Renal cortical epithelial cell (primary cell): ENCODE measurements around the gene OPALIN. TPM values are rescaled to one million over a fixed set of nuclear protein-coding genes. Genes with fewer than 3 reads are reported as not detected.

Experiments used
- DNase-seq: peaks from one replicate; pipeline ENCODE4 v3.0.0-alpha.2; 2011; ENCODE audit warnings: low read depth
- total RNA-seq: library from RNA; depleted of rRNA; stranded (reverse); fragments of >200 nt; gene quantifications from 2 replicates; pipeline ENCODE4 v1.2.3, GENCODE V29; 2014

The OPALIN gene, protein sequence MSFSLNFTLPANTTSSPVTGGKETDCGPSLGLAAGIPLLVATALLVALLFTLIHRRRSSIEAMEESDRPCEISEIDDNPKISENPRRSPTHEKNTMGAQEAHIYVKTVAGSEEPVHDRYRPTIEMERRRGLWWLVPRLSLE
- 0.05 TPM in 1 of 2 replicates, not detected in the other for total RNA-seq

DNA sequence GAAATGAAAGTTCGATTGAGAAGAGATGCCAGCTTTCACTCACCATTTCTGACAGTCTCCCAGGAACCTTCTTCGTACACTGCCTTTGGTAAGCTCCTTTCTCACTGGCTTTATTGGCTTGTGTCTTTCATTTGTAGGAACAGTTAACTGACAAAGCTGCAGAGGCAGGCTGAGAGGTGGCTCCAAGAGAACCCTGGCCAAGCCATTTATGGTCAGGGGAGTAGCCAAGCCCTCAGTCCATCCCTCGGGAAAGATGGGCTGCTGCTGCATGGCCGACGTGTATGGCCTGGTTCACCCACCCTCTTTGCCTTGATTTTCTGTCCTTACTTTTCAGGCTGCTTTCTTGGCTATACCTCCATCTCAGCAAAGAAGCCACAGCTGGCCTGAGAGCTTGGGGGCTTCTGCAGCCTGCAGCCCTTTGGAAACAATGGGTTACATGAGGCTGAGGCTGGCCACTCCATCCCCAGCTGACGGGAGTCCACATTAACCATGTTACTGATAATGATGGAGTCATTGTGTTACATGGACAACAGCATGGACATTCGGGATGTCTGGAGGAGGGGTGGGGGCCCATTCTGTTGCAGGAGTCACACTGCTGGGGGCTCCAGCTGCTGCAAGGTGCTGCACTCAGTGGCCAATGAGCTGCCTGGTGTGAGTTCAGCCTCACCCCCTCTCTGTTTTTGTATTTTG lies at the start of gene OPALIN:
TSS of gene OPALIN (minus strand) at position 152 of the 690 bp plus-strand sequence. CDS start at position 46, 106 bp downstream.
- DNase-seq = no peak

DNA sequence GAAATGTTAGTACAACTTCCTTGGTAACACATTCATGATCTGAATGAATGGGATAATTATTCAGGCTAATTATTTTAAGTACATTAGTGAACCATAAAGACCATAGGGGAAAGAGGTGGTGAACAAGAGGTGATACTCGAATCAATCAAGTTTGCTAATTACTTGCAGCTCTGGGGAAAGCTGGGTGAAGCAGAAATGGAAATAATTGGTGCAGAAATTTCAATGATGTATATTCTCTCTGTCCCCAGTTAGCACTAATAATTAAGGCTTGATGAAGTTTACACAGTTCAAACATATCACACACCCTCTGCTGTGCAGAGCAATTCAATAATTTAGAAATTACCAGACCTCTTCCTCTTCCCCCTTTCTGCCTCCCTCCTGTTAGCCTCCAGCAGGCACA lies 49.4 kb upstream of the OPALIN start:
- no peak for DNase-seq

DNA sequence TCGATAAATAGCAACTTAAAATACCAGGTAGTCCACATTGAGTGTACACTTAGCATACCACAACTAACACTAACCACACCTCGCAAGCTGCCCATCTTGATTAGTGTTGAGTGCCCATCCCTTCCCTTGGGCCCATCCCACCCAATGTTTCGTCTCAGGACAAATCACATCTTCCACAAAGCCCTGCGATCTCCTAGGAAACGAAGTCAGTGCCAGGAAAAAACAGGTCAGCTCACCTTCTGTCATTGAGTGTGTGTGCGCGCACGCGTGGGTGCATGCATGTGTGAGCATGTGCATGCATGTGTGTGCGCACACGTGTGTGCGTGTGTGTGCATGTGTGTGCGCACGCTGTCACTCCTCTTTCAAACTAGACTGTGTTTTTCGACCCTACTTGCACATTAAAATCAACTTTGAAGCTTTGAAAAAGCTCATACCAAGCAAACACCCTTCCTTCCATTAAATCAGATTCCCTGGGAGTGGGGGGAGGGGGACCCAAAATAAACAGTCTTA lies 48.8 kb upstream of the OPALIN start:
- DNase-seq = no peak

DNA sequence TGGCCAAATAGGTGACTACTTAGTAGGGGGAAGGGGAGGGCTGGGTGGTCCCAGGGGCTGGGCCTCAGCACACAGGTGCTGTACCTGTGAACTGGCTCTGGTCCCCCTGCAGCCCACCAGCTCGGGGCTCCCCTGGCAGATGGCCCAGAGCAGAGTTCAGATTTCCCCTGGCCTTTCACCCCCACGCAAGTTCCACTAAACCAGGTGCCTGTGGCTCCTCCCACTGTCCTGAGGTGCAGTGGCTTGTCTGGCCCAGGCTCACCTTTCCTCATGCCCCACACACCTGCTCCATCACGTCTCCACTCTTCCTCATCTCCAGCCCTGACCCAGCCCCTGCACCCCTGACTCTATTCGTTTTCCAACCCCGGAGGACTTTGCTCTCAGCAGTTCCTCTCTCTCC lies 47.3 kb upstream of the OPALIN start:
- no peak for DNase-seq

DNA sequence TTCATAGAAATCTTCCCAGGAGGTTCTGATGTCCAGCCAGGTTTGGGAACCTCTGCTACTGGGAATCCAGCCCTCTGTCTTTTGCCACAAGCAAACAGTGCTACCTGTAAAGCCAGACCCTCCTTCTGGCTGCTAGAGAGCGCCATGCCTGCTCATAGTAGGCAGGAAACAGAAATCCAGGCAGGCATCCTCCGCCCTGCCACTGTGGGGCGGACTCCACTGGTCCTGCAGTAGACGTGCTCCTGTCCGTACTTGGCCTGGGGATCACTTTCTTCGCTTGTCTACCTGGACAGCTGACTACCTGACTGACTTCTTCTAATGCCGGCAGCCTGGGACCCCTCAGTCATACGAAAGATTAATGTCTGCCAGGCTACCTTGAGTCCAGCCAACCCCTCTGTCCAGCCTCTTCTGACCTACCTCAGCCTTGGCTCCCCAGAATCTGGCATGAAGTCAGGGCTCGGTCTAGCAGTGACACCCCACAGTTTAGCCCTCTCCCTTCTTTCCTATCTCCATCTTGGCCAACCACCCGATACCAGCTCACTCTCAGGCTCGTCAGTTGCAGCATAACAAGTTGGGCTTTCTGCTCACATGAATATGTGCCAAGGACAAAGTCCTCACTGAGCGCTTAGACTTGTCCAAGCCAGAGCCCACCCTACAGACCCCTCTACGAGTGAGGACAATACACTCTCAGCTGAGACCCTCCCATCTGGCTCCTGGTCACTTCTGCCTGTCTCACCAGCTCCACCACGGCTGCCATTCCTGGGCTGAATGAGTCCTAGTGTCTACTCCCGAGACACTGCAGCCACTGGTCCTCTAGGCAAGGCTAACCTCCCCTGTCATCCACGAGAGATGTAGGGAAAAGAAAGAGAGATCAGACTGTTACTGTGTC lies 43.9 kb upstream of the OPALIN start:
- DNase-seq = no peak

DNA sequence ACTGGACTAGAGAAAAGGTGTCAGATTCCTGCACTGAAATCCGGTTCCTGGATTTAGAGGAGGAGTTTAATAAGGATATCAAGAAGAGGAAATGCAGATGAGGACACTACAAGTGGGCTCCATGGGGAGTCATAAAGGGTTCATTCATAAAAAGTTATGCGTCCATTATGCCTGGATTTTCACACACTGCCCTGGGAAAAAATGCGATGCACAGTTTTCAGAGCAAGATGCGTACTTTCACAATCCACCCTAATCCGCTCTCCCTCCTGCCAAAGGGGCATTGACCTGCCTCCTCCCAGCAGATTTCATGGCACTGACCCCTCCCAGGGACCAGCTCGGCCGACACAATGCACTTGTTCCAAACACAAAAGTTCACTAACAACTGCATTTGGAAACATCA lies 42.2 kb upstream of the OPALIN start:
- no peak for DNase-seq

DNA sequence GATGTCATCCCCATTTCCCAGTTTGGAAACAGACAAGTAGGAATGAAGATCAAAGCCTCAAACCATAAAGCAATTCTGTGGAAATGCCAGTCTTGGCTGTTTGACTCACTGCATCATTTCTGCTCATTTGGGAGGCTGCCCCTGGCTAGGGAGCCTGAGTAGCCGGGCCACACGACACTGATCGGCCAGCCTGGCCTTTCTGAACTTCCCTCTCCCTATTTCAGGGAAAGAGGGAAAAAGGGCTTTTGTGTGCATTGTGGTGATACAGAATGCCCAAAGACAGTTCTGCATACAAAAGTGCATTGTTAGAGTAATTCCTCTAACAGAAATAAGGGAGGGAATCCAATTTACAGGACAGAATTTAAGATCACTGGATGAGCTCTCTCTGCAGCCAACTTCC lies 41.7 kb upstream of the OPALIN start:
- DNase-seq = no peak

DNA sequence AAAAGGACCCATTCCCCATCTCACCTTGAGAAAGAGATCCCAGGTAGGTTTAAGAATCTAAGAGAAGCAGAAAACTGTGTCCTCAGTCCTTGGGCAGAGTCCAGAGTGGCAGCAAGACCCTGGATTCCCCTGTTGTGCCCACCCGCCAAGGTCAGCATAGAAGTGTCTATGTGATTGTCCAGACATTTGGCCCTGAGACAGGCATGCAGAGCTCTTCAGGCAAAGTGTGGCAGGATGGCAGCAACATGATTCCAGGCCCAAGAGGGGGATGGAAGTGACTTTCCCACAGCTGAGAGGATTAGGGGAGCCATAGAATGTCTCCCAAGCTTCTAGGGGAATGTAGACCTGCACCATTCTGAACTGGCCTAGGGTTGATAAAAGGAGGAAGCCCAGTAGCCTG lies 39.1 kb upstream of the OPALIN start:
- DNase-seq = no peak

DNA sequence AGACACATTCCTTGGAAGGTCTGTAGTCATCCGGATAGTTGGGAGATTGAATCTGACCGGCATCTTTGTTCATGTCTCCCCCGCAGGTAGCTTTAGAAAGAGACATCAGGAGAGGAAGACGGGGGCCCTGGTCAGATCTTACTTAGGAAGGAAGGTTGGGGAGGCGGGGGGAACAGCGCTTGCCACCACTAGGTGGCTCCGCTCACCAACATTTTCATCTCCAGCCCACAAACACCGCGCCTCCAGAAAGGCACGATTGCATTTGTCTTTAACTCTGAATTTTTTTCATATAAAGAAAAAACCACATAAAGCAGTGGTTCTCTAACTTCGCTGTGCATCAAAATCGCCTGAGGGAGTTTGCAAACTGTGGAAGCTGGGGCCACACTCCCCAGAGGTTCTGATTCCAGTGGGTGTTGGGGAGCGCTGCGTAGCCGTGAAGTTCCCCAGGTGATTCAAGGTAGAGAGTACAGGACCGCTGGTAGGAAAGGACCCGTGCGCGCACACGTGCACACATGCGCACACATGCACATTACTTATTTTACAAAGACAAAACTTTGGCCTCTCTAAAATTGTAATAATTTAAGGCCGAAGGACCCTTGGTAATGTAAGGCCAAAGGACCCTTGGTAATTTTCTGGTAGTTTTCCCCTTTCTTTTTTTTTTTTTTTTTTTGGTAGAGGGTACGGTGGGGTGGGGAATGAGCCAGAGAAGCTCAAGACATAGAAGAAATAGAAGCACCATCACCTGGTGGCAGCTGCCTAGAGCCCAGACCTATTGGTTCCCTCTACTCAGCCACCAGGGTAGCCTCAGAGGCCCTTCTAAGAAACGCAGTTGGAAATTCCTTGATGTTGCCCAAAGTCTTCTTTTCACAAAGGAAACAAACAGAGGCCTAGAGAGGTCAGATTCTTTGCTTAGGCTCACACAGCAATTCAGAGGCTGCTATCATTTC lies 37.4 kb upstream of the OPALIN start:
- peak; percentile 57 for DNase-seq

DNA sequence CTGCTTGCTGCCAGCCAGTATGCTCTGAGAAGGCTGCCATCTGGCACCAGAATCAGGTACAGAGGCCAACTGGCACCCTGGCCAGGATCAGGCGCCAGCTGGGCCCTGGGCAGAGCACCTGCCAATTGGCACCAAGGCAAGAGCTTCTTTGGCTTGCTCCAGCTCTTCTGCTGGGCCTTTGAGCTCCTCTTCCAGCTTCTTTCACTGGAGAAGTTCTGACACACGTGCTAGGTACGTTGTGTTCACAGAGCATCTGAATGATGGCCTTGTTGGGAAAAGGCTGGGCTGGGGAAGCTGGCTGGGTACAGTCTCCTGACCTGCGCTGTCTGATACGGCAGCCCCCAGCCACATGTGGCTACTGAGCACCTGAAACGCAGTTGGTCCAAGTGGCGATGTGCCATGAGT lies 31.7 kb upstream of the OPALIN start:
- no peak for DNase-seq

DNA sequence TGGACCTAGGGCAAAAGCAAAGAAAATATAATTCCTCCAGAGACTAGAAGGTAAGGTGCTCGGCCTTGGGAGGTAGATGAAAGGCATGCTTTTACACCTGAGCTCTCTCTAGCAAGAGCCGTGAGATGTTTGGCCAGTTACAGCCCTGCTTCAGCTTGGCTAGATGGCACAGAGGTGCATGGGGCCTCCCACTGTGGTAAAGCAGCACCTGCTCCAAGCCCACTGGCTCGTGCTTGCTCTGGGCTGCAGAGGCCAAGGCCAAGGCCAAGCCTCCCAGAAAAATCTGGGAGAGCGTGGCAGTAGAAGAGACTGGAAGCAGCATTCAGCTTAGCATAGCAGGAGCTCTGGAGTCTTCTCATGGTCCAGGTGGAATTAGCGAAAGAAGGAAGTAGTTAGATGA lies 31.0 kb upstream of the OPALIN start:
- DNase-seq = no peak

DNA sequence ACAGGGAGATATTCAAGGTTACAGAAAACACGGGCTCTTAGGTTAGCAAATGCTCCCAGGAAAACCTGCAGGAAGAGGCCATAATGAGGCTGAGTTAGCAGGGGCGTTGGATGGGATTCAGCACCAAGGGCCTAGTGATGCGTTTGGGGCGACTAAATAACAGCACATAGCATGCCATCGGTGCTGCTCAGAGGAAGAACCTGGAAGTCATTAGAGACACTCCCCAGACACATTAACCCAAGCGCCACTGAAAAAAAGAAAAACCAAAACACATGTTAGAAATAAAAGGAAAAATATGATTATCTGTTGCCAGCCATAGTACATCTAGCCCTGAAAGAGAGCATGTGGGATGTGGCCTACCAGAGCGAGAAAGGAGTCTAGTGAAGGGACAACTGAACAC lies 28.8 kb upstream of the OPALIN start:
- no peak for DNase-seq

DNA sequence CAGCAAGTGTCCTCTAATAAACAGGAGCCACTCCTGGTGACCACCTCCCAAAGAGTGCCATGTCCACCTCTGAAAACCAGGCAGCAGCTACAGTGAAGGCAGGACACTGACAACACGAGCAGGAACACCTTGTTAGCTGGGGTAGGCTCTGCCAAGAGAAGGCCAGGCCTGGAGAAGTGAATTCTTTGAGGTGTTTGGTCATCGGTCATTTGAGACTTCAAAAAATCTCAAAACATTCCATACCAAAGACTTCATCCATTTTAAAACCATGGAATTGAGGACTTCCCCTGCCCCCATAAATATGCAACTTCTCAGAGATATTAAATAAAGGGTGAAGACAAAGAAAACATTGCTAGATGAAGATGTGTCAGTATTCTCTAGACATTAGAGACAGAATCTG lies 28.4 kb upstream of the OPALIN start:
- DNase-seq = no peak

DNA sequence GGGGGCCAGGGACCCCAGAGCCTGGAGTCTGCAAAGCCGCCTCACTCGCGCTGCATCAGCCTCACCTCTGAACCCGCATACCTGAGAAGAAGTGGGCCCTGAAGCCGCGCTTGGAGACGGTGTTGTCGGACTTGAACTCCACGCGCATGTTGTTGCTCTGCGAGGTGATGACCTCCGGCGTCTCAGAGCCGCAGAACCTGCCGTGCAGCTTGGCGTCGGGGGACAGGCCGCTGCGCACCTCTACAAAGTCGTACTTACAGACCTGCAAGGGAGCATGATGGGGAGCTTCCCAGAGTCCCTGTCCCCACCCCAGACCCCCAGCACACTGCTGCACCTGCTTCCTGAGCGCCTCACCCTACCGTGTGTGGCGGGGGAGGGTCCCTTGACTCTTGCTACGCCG lies 25.7 kb upstream of the OPALIN start:
- DNase-seq = no peak

DNA sequence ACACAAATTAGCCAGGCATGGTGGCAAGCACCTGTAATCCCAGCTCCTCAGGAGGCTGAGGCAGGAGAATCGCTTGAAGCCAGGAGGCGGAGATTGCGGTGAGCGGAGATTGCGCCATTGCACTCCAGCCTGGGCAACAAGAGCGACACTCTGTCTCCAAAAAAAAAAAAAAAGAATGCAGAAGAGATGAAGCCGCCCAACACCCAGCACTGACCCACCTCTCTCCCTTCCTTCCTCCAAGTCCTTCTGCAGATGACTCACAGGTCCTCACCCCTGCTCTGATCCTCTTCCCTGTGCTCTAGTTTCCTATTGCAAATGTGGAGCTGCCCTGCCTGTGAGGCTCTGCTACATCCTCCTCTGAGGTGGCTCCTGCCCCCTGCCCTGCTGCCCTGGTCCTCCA lies 22.0 kb upstream of the OPALIN start:
- DNase-seq = peak; percentile 37

DNA sequence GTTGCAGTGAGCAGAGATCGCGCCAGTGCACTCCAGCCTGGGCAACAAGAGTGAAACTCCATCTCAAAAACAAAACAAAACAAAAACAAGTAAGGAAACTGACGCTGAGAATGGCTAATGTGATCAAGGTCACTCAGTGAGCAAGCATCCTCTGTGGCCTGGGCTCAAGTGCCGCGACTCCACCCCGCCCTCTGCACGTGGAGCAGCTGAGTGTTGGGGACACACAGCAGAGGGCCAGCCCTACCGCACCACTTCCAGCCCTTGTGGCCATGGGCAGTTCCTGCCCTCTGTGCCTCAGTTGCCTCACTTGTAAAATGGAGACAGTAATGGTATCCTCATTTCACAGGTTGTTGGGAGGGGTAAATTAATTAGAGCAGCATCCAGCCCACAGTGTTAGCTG lies 21.0 kb upstream of the OPALIN start:
- DNase-seq = no peak

DNA sequence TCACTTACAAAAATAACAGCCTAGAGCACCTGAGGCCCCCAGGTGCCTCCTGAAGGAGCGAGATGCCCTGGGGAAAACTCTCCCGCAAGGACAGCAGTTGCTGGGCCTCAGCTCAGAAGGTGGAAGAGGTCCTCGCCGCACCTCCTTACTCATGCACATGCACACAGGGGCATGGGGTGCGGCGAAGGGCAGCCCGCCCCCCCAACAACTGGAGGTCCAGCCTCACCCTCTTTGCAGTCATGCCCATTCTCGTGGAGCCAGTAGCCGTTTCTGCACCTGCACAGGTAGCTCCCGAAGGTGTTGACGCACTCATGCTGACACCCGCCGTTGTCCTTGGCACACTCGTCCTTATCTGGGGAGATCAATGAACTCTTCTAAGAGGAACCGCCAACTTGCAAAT lies 19.9 kb upstream of the OPALIN start:
- no peak for DNase-seq

DNA sequence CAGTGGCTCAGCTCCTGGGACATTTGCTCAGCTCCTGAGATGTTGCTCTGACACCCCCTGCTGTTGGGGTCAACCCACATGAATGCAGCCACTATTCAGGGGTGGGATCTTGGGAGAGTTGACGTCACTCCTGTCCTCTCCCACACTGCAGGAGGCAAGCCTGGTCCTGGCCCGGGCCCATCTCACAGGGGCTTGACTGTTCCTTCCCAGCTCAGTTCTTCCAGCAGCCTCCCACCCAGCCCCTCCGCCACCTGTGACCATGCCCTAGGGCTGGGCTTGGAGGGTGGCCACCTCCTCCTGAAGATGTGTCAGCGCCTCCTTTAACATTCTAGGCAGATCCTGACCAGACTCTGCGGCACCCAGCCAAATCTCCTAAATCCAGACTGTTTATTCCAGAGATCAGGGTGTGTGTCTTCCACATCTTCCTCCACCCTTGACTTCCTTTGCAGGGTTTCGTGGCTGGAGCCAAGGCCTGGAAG lies 19.1 kb upstream of the OPALIN start:
- DNase-seq = no peak

DNA sequence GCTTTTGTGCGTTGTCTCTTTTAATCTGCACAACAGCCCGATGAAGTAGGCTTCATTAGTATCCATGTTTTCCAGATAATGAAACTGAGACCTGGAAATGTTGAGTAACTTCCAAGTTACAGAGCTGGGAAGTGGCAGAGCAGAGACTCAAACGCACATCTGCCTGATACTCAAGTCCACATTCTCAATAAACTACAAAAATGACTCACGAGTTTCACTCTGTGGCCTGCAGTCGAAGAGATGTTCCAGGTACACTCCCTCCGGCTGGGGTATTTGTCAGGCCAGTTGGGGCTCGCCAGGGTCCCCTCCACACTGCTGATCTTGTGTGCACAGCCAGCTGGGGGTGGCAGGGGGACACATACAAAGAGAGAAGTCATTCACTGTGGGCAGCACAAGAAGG lies 17.7 kb upstream of the OPALIN start:
- no peak for DNase-seq

DNA sequence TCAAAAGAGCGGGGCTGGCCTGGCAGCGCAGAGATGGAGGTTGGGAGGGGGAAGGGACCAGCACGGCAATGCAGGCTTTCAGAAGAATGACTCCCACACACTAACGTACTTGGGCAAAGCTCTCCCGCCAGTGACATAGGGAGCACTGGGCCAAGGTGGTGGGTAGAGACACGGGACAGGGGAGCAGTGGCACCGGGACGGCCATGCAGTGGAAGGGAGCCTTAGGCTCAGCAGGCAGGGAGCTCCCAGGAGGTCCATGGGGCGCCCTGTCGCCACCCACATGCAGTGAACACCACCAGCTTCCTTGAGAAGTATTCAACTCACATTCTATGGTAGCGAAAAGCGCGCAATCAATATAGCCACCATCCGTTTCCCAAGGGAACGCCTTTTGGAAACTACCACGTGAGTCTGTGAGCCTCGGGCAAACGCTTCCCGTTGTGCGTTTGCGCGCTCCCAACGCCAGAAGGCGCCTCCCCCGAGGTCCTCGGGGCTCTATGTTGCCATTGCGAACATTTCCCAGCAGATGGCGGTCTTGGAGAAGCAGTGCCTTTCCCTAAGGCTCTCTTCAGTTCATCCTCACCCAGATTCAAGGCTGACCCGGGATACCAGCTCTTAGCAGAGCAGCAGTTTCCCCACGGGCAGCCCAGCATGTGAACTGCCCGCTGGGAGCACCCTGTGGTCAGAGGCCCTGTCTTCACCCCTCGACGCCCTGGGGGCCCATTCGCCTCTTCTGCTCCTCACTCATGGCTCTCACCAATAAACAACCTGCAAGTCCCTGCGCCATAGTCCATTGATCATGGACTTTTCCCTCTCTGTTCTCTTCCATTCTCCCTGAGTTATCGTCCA lies 16.4 kb upstream of the OPALIN start:
- peak; percentile 78 for DNase-seq

DNA sequence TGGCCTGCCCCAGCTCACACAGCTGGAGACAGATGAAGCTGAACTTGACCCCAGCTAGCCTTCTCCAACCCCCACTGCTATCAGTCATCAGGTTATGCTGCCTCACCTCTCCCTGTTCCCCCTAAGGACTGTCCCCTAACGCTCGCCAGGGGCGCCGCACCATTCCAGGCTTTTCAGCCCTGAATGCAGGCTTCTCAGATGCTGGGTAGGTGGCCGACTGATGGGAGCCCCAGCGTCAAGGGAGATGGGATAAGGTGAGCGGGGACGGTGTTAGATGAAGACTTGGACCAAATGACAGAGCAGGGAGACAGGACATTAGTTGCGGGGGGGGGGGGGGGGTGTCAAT lies 15.8 kb upstream of the OPALIN start:
- DNase-seq = no peak
